ENCODE results near the gene ZNF771. TPM values are rescaled to one million over a fixed set of nuclear protein-coding genes. Genes with fewer than 3 reads are reported as not detected.
"Not testable (repeated sequence)": the region's sequence is repeated elsewhere in the genome, so short reads cannot be mapped to it uniquely, and the experiment has no call there.

Gene ZNF771
- polyA plus RNA-seq, 2 of the 4 experiments (the other 2 are of a cell fraction), result 5.7 to 7.2 TPM

- no peak overlapping the region for H3K4me2 ChIP-seq
- H3K27ac ChIP-seq, result no peak overlapping the region
- H3K4me1 ChIP-seq, result no peaks in the 10 kb centered on the region
- WGBS (ENCODE audit: missing lambda C conversion rate), result 78% methylated on average over 11 of the region's 11 CpGs
- ChIA-PET POLR2A (no interaction called here), CTCF (interaction anchor here (1.3 kb wide), 1 partner anchor 30 kb away, joined by 3 read pairs; the partner anchor contains the start of gene DCTPP1)
- no peaks in the 10 kb centered on the region for H3K9me3 ChIP-seq
- FAIRE-seq (no peak), DNase-seq (ENCODE audit: low read depth in 1 of 2, low spot score in 1 of 2) (no peak), ATAC-seq (no peak)
- TF ChIP-seq JUNB (IDR thresholded peaks at IDR 0.05) (no peak), FOXS1 (CRISPR knock-in tag; IDR thresholded peaks at IDR 0.05) (no peak), NPAS2 (CRISPR knock-in tag; IDR thresholded peaks at IDR 0.05; ENCODE audit: borderline replicate concordance) (no peak), BHLHE40 (IDR thresholded peaks at IDR 0.05; ENCODE audit: low read depth, low read length) (no peak), SREBF2 (IDR thresholded peaks at IDR 0.05) (no peak), HEYL (CRISPR knock-in tag; IDR thresholded peaks at IDR 0.05) (no peak), ZNF302 (CRISPR knock-in tag; IDR thresholded peaks at IDR 0.05) (no peak), MAFK (IDR thresholded peaks at IDR 0.05; ENCODE audit: partially characterized antibody) (no peak), HES2 (IDR thresholded peaks at IDR 0.05) (no peak), POLR2A (IDR thresholded peaks at IDR 0.05; ENCODE audit: low read length) (no peak), JUN (IDR thresholded peaks at IDR 0.05) (no peak)
- no peak overlapping the region for H3K4me3 ChIP-seq
These were observed 52.0 kb downstream of the ZNF771 start for GRCh38 chr16:30459456-30459855.

GRCh38 chr16:30461426-30461825 lies 54.0 kb downstream of the ZNF771 start:
- WGBS (ENCODE audit: missing lambda C conversion rate), result 79% methylated on average over 5 of the region's 5 CpGs
- CTCF ChIA-PET, result interaction anchor here (0.7 to 1.7 kb wide), 7 partner anchors 12 to 154 kb away, joined by 3 to 11 read pairs (median 3); partner anchors contain the start of genes DCTPP1 and SEPHS2
- H3K9me3 ChIP-seq; H3K4me2 ChIP-seq; ATAC-seq; H3K4me1 ChIP-seq; H3K4me3 ChIP-seq; DNase-seq (ENCODE audit: low read depth in 1 of 2, low spot score in 1 of 2); FAIRE-seq; POLR2A ChIA-PET; H3K27ac ChIP-seq: not testable (repeated sequence)

GRCh38 chr16:30464078-30464477 lies 56.7 kb downstream of the ZNF771 start:
- CTCF ChIA-PET, result interaction anchor here (0.6 to 1.4 kb wide), 2 partner anchors 15 to 266 kb away, joined by 3 read pairs; no protein-coding TSS in a partner anchor
- FAIRE-seq (no peak), ATAC-seq (no peak), DNase-seq (ENCODE audit: low read depth in 1 of 2, low spot score in 1 of 2) (no peak)
- POLR2A ChIA-PET, result no interaction called here
- TF ChIP-seq FOSL2 (IDR thresholded peaks at IDR 0.05), result no peak
- TF ChIP-seq FOSL2 (CRISPR knock-in tag; IDR thresholded peaks at IDR 0.05), result no peak
- TF ChIP-seq CBX8 (IDR thresholded peaks at IDR 0.05), result no peak
- no peak for TF ChIP-seq JUNB (IDR thresholded peaks at IDR 0.05)
- TF ChIP-seq ATOH8 (CRISPR knock-in tag; IDR thresholded peaks at IDR 0.05; ENCODE audit: low read depth), result no peak
- TF ChIP-seq TFCP2L1 (CRISPR knock-in tag; IDR thresholded peaks at IDR 0.05), result no peak
- no peak for TF ChIP-seq ZC3H11A (IDR thresholded peaks at IDR 0.05)
- TF ChIP-seq POLR2A (IDR thresholded peaks at IDR 0.05; ENCODE audit: low read length), result no peak
- TF ChIP-seq RFX5 (IDR thresholded peaks at IDR 0.05), result no peak
- TF ChIP-seq ESRRA (IDR thresholded peaks at IDR 0.05; ENCODE audit: borderline replicate concordance, low read length), result no peak
- TF ChIP-seq MAFK (IDR thresholded peaks at IDR 0.05; ENCODE audit: partially characterized antibody), result no peak
- no peak for TF ChIP-seq PHF8 (IDR thresholded peaks at IDR 0.05; ENCODE audit: borderline replicate concordance, low read depth)
- TF ChIP-seq HOXB13 (CRISPR knock-in tag; IDR thresholded peaks at IDR 0.05; ENCODE audit: low read depth), result no peak
- TF ChIP-seq RCOR1 (IDR thresholded peaks at IDR 0.05; ENCODE audit: low read depth, low read length), result no peak
- TF ChIP-seq MAX (IDR thresholded peaks at IDR 0.05), result no peak
- no peaks in the 10 kb centered on the region for H3K9me3 ChIP-seq
- 90% methylated on average over 7 of the region's 7 CpGs for WGBS (ENCODE audit: missing lambda C conversion rate)
- no peak overlapping the region for H3K4me2 ChIP-seq
- H3K4me3 ChIP-seq, result no peak overlapping the region
- H3K27ac ChIP-seq, result no peak overlapping the region
- no peaks in the 10 kb centered on the region for H3K4me1 ChIP-seq

Small RNA genes lying within 50 kb of the gene (small RNA-seq; reads per million reads assigned to genes)
- gene RF00019 (0 reads per million in 6 experiments), gene RF00406 (0 to 18.5 (median 3.0) reads per million in 6 experiments)

Other genes with a start within 250 kb of the ZNF771 start
- 0.82 and 0.83 TPM in 2 replicates for gene CORO1A, start 224.0 kb upstream of the ZNF771 start, polyA plus RNA-seq (2011; rRNA removed)
- 4.1 to 5.9 TPM (median 5.3 TPM) in 3 replicates for gene CORO1A, start 224.0 kb upstream of the ZNF771 start, polyA plus RNA-seq (2017; fragmentation: RNase III; extraction: RNeasy Plus Mini Kit Qiagen cat#74134 plus additional on column Dnase treatment)
- gene BOLA2B, start 213.9 kb upstream of the ZNF771 start, polyA plus RNA-seq (2011; rRNA removed), result 43.9 and 53.8 TPM in 2 replicates
- 236 to 258 TPM (median 244 TPM) in 3 replicates for gene BOLA2B, start 213.9 kb upstream of the ZNF771 start, polyA plus RNA-seq (2017; fragmentation: RNase III; extraction: RNeasy Plus Mini Kit Qiagen cat#74134 plus additional on column Dnase treatment)
- gene SLX1A, start 213.7 kb upstream of the ZNF771 start, polyA plus RNA-seq (2011; rRNA removed), result 3.5 and 17.5 TPM in 2 replicates
- 28.0 to 32.2 TPM (median 28.4 TPM) in 3 replicates for gene SLX1A, start 213.7 kb upstream of the ZNF771 start, polyA plus RNA-seq (2017; fragmentation: RNase III; extraction: RNeasy Plus Mini Kit Qiagen cat#74134 plus additional on column Dnase treatment)
- 8.0 and 11.5 TPM in 2 replicates for gene SULT1A3, start 208.4 kb upstream of the ZNF771 start, polyA plus RNA-seq (2011; rRNA removed)
- gene SULT1A3, start 208.4 kb upstream of the ZNF771 start, polyA plus RNA-seq (2017; fragmentation: RNase III; extraction: RNeasy Plus Mini Kit Qiagen cat#74134 plus additional on column Dnase treatment), result 7.9 to 8.8 TPM (median 8.3 TPM) in 3 replicates
- 0.98 and 1.7 TPM in 2 replicates for gene NPIPB13, start 159.1 kb upstream of the ZNF771 start, polyA plus RNA-seq (2011; rRNA removed)
- gene NPIPB13, start 159.1 kb upstream of the ZNF771 start, polyA plus RNA-seq (2017; fragmentation: RNase III; extraction: RNeasy Plus Mini Kit Qiagen cat#74134 plus additional on column Dnase treatment), result 1.00 to 1.5 TPM (median 1.1 TPM) in 3 replicates
- 33.9 and 35.6 TPM in 2 replicates for gene CD2BP2, start 52.3 kb upstream of the ZNF771 start, polyA plus RNA-seq (2011; rRNA removed)
- gene CD2BP2, start 52.3 kb upstream of the ZNF771 start, polyA plus RNA-seq (2017; fragmentation: RNase III; extraction: RNeasy Plus Mini Kit Qiagen cat#74134 plus additional on column Dnase treatment), result 48.5 to 54.5 TPM (median 54.0 TPM) in 3 replicates
- gene TBC1D10B, start 37.1 kb upstream of the ZNF771 start, polyA plus RNA-seq (2011; rRNA removed), result 10.9 and 12.6 TPM in 2 replicates
- 21.5 to 24.0 TPM (median 23.2 TPM) in 3 replicates for gene TBC1D10B, start 37.1 kb upstream of the ZNF771 start, polyA plus RNA-seq (2017; fragmentation: RNase III; extraction: RNeasy Plus Mini Kit Qiagen cat#74134 plus additional on column Dnase treatment)
- not detected in 2 replicates for gene MYL11, start 32.8 kb upstream of the ZNF771 start, polyA plus RNA-seq (2011; rRNA removed)
- 0.46 to 0.70 TPM (median 0.55 TPM) in 3 replicates for gene MYL11, start 32.8 kb upstream of the ZNF771 start, polyA plus RNA-seq (2017; fragmentation: RNase III; extraction: RNeasy Plus Mini Kit Qiagen cat#74134 plus additional on column Dnase treatment)
- 0.13 and 0.17 TPM in 2 replicates for gene SEPTIN1, start 25.0 kb upstream of the ZNF771 start, polyA plus RNA-seq (2011; rRNA removed)
- gene SEPTIN1, start 25.0 kb upstream of the ZNF771 start, polyA plus RNA-seq (2017; fragmentation: RNase III; extraction: RNeasy Plus Mini Kit Qiagen cat#74134 plus additional on column Dnase treatment), result 0.58 to 0.73 TPM (median 0.65 TPM) in 3 replicates
- 7.0 and 9.3 TPM in 2 replicates for gene ZNF48, start 12.2 kb upstream of the ZNF771 start, polyA plus RNA-seq (2011; rRNA removed)
- gene ZNF48, start 12.2 kb upstream of the ZNF771 start, polyA plus RNA-seq (2017; fragmentation: RNase III; extraction: RNeasy Plus Mini Kit Qiagen cat#74134 plus additional on column Dnase treatment), result 9.1 to 10.4 TPM (median 9.7 TPM) in 3 replicates
- 105 and 122 TPM in 2 replicates for gene DCTPP1, start 22.4 kb downstream of the ZNF771 start, polyA plus RNA-seq (2011; rRNA removed)
- 114 to 121 TPM (median 120 TPM) in 3 replicates for gene DCTPP1, start 22.4 kb downstream of the ZNF771 start, polyA plus RNA-seq (2017; fragmentation: RNase III; extraction: RNeasy Plus Mini Kit Qiagen cat#74134 plus additional on column Dnase treatment)
- 61.5 and 72.6 TPM in 2 replicates for gene SEPHS2, start 38.3 kb downstream of the ZNF771 start, polyA plus RNA-seq (2011; rRNA removed)
- 42.8 to 48.9 TPM (median 47.8 TPM) in 3 replicates for gene SEPHS2, start 38.3 kb downstream of the ZNF771 start, polyA plus RNA-seq (2017; fragmentation: RNase III; extraction: RNeasy Plus Mini Kit Qiagen cat#74134 plus additional on column Dnase treatment)
- 0.40 and 0.94 TPM in 2 replicates for gene ITGAL, start 65.1 kb downstream of the ZNF771 start, polyA plus RNA-seq (2011; rRNA removed)
- 0.08 to 0.51 TPM (median 0.17 TPM) in 3 replicates for gene ITGAL, start 65.1 kb downstream of the ZNF771 start, polyA plus RNA-seq (2017; fragmentation: RNase III; extraction: RNeasy Plus Mini Kit Qiagen cat#74134 plus additional on column Dnase treatment)
- gene ZNF768, start 119.0 kb downstream of the ZNF771 start, polyA plus RNA-seq (2011; rRNA removed), result 17.0 and 21.3 TPM in 2 replicates
- gene ZNF768, start 119.0 kb downstream of the ZNF771 start, polyA plus RNA-seq (2017; fragmentation: RNase III; extraction: RNeasy Plus Mini Kit Qiagen cat#74134 plus additional on column Dnase treatment), result 27.3 to 33.6 TPM (median 31.3 TPM) in 3 replicates
- 4.8 and 5.2 TPM in 2 replicates for gene ZNF747, start 127.3 kb downstream of the ZNF771 start, polyA plus RNA-seq (2011; rRNA removed)
- 3.6 to 5.0 TPM (median 4.6 TPM) in 3 replicates for gene ZNF747, start 127.3 kb downstream of the ZNF771 start, polyA plus RNA-seq (2017; fragmentation: RNase III; extraction: RNeasy Plus Mini Kit Qiagen cat#74134 plus additional on column Dnase treatment)
- gene ZNF764, start 150.8 kb downstream of the ZNF771 start, polyA plus RNA-seq (2011; rRNA removed), result 2.9 and 3.0 TPM in 2 replicates
- gene ZNF764, start 150.8 kb downstream of the ZNF771 start, polyA plus RNA-seq (2017; fragmentation: RNase III; extraction: RNeasy Plus Mini Kit Qiagen cat#74134 plus additional on column Dnase treatment), result 3.5 to 4.0 TPM (median 4.0 TPM) in 3 replicates
- 4.8 and 6.7 TPM in 2 replicates for gene ZNF688, start 164.1 kb downstream of the ZNF771 start, polyA plus RNA-seq (2011; rRNA removed)
- 4.6 to 5.4 TPM (median 4.8 TPM) in 3 replicates for gene ZNF688, start 164.1 kb downstream of the ZNF771 start, polyA plus RNA-seq (2017; fragmentation: RNase III; extraction: RNeasy Plus Mini Kit Qiagen cat#74134 plus additional on column Dnase treatment)
- not detected in 2 replicates for gene ZNF785, start 178.1 kb downstream of the ZNF771 start, polyA plus RNA-seq (2011; rRNA removed)
- gene ZNF785, start 178.1 kb downstream of the ZNF771 start, polyA plus RNA-seq (2017; fragmentation: RNase III; extraction: RNeasy Plus Mini Kit Qiagen cat#74134 plus additional on column Dnase treatment), result not detected in 3 replicates
- 6.8 and 7.1 TPM in 2 replicates for gene ZNF689, start 202.8 kb downstream of the ZNF771 start, polyA plus RNA-seq (2011; rRNA removed)
- gene ZNF689, start 202.8 kb downstream of the ZNF771 start, polyA plus RNA-seq (2017; fragmentation: RNase III; extraction: RNeasy Plus Mini Kit Qiagen cat#74134 plus additional on column Dnase treatment), result 6.5 to 7.4 TPM (median 7.0 TPM) in 3 replicates
- gene PRR14, start 243.4 kb downstream of the ZNF771 start, polyA plus RNA-seq (2011; rRNA removed), result 6.3 and 8.4 TPM in 2 replicates
- gene PRR14, start 243.4 kb downstream of the ZNF771 start, polyA plus RNA-seq (2017; fragmentation: RNase III; extraction: RNeasy Plus Mini Kit Qiagen cat#74134 plus additional on column Dnase treatment), result 16.2 to 19.2 TPM (median 18.2 TPM) in 3 replicates